ENCODE measurements around the gene BRPF1.
A peak's percentile ranks its signal among the peaks of the same experiment; 100 is the strongest.

The BRPF1 gene

DNA sequence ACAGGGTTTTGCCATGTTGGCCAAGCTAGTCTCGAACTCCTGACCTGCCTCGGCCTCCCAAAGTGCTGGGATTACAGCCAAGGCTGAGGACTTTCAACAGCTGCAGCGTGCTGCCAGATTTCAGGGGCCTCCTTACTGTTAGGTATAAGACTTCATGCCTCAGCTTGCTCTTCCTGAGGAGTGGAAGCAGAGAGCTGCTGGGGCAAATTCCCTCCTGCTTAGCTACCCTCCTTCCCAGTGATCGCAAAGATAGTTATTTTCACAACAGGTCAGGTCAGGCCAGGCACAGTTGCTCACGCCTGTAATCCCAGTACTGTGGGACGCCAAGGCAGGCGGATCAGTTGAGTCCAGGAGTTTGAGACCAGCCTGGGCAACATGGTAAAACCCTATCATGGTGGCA is 30.5 kb upstream of the BRPF1 start:
- DNase-seq (ENCODE audit: low read depth in 3 of 3), result no peak

GRCh38 chr3:9701711-9702110 is 29.8 kb upstream of the BRPF1 start:
- DNase-seq (ENCODE audit: low read depth in 3 of 3), result no peak

DNA sequence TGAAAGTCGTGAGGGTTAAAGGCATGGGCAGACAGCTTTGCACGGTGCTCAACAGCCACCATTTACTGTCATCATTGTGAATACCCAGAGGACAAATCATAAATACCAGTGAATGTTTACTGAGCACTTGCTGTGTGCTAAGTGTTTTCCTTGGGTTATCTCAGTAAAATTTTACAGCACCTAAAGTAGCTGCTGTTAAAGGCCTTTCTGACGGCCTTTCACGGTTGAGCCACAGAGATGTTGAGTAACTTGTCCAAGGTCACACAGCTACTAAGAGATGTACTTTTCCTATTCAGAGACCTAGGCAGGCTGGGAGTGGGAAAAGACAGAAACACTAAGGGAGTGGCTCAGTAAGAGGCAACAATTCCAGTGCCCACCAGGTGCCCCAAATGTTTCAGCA is 28.3 kb upstream of the BRPF1 start:
- DNase-seq (ENCODE audit: low read depth in 3 of 3), result no peak

DNA sequence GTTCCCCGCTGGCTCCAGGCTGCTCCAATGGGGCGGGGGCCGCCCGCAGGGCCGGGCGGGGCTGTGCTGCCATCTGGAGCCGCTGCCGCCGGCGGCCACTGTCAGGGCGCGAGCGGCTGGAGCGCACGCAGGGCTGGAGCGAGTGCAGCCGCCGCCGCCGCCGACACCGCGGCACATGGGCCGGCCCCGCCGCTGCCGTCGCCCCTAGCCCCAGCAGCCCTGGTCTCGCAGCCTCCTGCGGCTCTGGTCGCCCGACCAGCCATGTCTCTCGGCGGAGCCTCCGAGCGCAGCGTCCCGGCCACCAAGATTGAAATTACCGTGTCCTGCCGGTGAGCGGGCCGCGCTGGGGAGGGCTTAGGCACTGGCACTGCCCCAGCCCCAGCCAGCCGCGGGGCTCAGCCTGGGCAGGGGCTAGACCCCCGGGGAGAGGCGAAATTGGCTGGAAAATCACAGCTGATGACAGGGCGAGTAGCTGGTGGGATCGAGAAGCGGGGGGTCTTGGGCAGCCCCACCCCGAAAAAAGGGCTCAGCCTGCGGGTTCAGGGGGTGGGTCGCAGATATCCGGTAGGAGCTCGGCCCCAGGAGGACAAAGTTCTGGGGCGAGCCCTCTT is 27.7 kb upstream of the BRPF1 start, which contains the start of gene CPNE9:
TSS of gene CPNE9 (plus strand) at position 98 of the 611 bp plus-strand sequence. CDS start at position 262, 164 bp downstream.
- DNase-seq (ENCODE audit: low read depth in 3 of 3), result no peak

DNA sequence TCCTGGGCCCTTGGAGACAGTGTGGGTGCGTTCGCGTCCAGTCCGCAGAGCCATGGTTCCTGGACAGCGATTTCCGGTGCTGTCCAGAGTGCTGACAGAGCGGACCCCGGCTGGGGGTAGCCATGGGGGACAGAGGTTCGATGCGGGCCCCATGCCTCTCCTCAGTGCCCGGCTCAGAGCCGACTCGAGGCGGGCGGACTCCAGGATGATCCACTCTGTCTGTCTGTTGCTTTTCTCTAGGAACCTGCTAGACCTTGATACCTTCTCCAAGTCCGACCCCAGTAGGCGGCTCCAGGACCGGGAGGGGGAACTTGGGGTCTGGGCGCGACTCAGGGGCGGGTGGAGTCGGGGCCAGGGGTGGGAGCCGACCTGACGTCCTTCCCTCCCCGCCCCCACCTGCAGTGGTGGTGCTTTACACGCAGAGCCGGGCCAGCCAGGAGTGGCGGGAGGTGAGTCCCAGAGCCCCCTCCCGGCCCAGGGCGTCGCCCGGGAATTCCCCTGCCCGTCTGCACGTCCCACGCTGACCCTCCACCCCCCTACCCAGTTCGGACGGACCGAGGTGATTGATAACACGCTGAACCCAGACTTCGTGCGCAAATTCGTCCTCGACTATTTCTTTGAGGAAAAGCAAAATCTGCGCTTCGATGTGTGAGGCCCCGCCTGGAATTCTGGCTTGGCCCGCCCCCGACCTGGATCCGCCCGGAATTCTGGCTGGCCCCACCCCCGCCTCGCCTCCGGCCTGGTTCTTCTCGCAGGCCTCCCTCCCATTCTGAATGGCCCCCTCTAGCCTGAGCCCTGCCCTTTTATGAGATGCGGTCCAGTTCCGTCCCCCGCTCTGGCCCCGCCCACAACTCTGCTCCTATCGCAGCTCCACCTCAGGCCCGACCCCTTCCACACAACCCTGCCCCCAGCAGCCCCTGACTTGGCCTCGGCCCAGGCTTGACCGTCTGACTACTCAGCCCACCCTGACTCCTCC is 26.9 kb upstream of the BRPF1 start:
- DNase-seq (ENCODE audit: low read depth in 3 of 3), result peak in 1 of 3 experiments; percentile 8

DNA sequence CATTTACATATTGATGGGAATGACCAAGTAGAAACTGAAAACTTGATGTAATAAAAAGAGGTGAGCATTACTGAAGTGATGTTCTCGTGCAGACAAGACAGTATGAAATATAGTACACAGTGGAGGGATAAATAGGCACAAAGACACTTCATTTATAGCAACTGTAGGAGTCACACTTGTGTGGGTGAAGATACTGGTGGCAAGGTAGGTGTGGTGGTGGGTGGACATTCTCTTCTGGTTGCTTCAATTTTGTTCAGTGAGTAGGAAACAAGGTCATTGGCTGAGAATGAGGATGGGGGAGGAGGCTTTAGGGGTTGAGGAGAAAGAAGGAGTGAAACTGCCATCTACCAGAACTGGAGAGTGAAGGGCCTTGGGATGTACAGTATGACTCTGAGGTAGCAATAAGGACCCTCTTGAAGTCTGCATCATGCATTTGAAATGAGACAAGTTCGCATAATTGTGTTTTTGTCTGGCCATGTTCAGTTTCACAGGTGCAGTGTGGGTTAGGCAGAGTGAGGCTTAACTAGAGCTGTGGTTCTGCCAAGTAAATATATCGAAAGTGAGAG is 21.3 kb upstream of the BRPF1 start:
- no peak for DNase-seq (ENCODE audit: low read depth in 3 of 3)

GRCh38 chr3:9712415-9712814 is 19.1 kb upstream of the BRPF1 start:
- no peak for DNase-seq (ENCODE audit: low read depth in 3 of 3)

- DNase-seq (ENCODE audit: low read depth in 3 of 3), result no peak
Observed at GRCh38 chr3:9713142-9713541, 18.4 kb upstream of the BRPF1 start.

GRCh38 chr3:9715136-9715535 is 16.4 kb upstream of the BRPF1 start:
- DNase-seq (ENCODE audit: low read depth in 3 of 3), result no peak

- DNase-seq (ENCODE audit: low read depth in 3 of 3), result no peak
Observed at GRCh38 chr3:9715764-9716437, 15.6 kb upstream of the BRPF1 start.

GRCh38 chr3:9716801-9717555 is 14.6 kb upstream of the BRPF1 start:
- no peak for DNase-seq (ENCODE audit: low read depth in 3 of 3)

DNA sequence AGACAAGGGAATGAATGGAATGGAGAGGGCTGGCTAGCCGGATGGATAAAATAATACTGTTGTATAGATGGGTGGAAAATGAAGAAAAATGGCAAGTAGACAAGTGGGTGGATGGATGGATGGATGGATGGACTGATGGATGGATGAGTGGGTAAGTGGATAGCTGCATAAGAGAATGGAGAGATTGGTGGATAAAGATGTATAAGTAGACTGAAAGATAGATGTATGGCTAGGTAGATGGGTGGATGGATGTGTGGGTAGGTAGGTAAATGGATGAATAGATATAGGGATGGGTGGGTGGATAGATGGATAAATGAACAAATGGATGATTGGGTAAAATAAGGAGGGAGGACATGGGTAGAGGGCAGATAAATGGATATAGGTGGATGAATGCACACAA is 14.0 kb upstream of the BRPF1 start:
- no peak for DNase-seq (ENCODE audit: low read depth in 3 of 3)

GRCh38 chr3:9718118-9718517 is 13.4 kb upstream of the BRPF1 start:
- no peak for DNase-seq (ENCODE audit: low read depth in 3 of 3)

DNA sequence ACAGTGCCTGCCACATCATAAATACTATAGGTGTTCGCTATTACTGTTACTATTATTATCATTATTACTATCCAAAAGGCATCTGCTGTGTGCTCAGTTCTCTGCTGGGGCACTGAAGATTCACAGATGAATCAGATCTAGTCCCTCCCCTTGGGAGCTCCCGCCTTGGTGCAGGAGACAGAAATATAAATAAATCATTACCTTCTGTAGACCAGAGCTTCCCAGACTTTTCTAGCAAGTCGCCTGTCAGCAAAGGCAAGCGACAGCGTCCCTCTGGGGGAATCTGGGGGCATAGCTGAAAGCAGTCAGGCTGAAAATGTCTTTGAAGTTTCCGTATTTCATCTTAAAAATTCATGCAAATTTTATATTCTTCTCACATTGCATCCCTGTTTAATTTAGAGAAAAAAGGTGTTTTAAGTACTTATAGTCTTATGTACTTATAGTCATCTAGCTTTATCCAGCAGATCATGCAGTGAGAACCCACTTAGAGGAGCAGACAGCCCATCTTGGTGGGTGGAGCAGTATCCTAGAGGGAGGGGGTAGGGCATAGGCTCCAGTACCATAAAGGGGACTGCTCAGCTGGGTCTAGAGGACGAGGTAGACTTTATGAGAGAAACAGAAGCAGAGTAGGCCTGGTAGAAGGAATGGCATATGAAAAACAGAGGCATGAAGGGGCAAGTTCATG is 10.4 kb upstream of the BRPF1 start:
- DNase-seq (ENCODE audit: low read depth in 3 of 3), result no peak

GRCh38 chr3:9721700-9722060 is 9.9 kb upstream of the BRPF1 start:
- DNase-seq (ENCODE audit: low read depth in 3 of 3), result no peak

DNA sequence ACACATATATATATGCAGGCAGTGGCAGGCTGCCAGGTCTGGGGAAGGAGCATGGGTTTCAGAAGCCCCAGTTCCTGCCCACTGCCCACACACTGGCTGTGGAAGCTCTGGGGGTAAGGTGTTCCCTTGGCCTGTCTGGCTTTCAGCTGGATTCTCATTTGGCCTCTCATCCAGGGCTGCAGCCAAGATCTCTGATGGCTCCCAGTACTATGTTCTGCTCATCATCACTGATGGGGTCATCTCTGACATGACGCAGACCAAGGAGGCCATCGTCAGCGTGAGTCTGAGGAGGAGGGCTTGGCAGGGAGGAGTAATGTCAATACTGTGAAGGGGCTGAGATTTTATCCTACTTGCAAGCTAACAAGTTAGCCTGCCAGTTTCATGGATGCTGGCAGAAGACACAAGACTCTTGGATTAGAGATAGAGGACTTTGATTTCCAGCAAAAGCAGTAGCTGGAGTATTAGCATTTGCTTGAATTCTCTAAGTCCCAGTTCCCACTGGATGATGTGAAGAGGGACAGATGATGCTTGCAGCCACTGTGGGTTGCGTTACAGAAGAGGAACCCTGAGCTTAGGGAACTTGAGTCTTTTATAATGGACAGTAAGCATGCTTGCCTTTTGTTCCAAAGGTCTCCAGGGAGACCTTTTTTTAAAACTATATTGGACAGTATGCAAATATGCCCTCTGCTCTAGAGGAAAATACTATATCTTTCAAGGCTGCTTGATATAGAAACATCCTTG is 5.6 kb upstream of the BRPF1 start:
- DNase-seq (ENCODE audit: low read depth in 3 of 3), result no peak

- DNase-seq (ENCODE audit: low read depth in 3 of 3), result peak in 2 of 3 experiments; percentile 21 to 25
Observed at GRCh38 chr3:9727041-9727595, 4.4 kb upstream of the BRPF1 start.

GRCh38 chr3:9727743-9728142 is 3.8 kb upstream of the BRPF1 start:
- no peak for DNase-seq (ENCODE audit: low read depth in 3 of 3)

DNA sequence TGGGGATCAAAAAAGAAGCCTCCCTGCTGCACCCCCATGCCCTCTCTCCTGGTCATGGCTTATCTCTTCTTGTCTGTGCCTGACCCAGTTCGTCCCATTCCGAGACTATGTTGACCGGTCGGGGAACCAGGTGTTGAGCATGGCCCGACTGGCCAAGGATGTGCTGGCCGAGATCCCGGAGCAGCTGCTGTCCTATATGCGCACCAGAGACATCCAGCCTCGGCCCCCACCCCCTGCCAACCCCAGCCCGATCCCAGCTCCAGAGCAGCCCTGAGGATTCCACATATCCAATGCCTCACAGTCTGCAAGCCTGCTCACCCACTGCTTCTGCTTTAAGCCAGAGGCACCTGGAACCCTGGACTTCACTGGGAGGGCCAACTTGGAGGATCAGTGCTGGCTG is 2.1 kb upstream of the BRPF1 start:
- DNase-seq (ENCODE audit: low read depth in 3 of 3), result no peak

GRCh38 chr3:9730657-9731205 is 804 bp upstream of the BRPF1 start:
- DNase-seq (ENCODE audit: low read depth in 3 of 3), result no peak
